H9 (cell line): ENCODE measurements around the gene MACROH2A1. TPM values are rescaled to one million over a fixed set of nuclear protein-coding genes. Genes with fewer than 3 reads are reported as not detected.

ENCODE experiments used
- DNase-seq: peaks from one replicate; pipeline ENCODE4 v3.0.0-alpha.2; 2017
- H2AFZ ChIP-seq: one replicate; pipeline ENCODE4 v1.6.1; 2013; ENCODE audit warnings: mild to moderate bottlenecking, low read length, control low read depth, moderate library complexity
- H2AK5ac ChIP-seq: 2 replicates; pipeline ENCODE4 v1.6.1; 2013; ENCODE audit warnings: low read length, control low read depth, mixed read lengths; ENCODE audit not compliant: insufficient read length
- H2BK120ac ChIP-seq: one replicate; pipeline ENCODE4 v1.6.1; 2013; ENCODE audit warnings: low read depth, mild to moderate bottlenecking, low read length, control low read depth, inconsistent platforms; ENCODE audit not compliant: poor library complexity, severe bottlenecking
- H2BK12ac ChIP-seq: 2 replicates; pipeline ENCODE4 v1.6.1; 2013; ENCODE audit warnings: low read length, control low read depth, mixed read lengths, low read depth; ENCODE audit not compliant: insufficient read length
- H2BK15ac ChIP-seq: 2 replicates; pipeline ENCODE4 v1.6.1; 2013; ENCODE audit warnings: low read depth, low read length, control low read depth
- H2BK20ac ChIP-seq: one replicate; pipeline ENCODE4 v1.6.1; 2013; ENCODE audit warnings: low read depth, mild to moderate bottlenecking, low read length, control low read depth, inconsistent platforms; ENCODE audit not compliant: poor library complexity, severe bottlenecking
- H2BK5ac ChIP-seq: 2 replicates; pipeline ENCODE4 v1.6.1; 2013; ENCODE audit warnings: low read length, control low read depth, mixed read lengths; ENCODE audit not compliant: insufficient read length
- H3K14ac ChIP-seq: 2 replicates; pipeline ENCODE4 v1.6.1; 2013; ENCODE audit warnings: low read length, control low read depth; ENCODE audit not compliant: insufficient read depth
- H3K18ac ChIP-seq: 2 replicates; pipeline ENCODE4 v1.6.1; 2013; ENCODE audit warnings: low read depth, mild to moderate bottlenecking, mixed read lengths, low read length, control low read depth; ENCODE audit not compliant: insufficient read length
- H3K23ac ChIP-seq: 2 replicates; pipeline ENCODE4 v1.6.1; 2013; ENCODE audit warnings: low read length, control low read depth, mixed read lengths, low read depth; ENCODE audit not compliant: insufficient read length
- H3K23me2 ChIP-seq: 2 replicates; pipeline ENCODE4 v1.6.1; 2013; ENCODE audit warnings: low read depth, mild to moderate bottlenecking, mixed read lengths, low read length, control low read depth; ENCODE audit not compliant: insufficient read length, poor library complexity, severe bottlenecking
- H3K27ac ChIP-seq: 2 replicates; pipeline ENCODE4 v1.5.1; 2013; ENCODE audit warnings: low read length, control low read depth, mixed read lengths, low read depth; ENCODE audit not compliant: insufficient read length
- H3K27me3 ChIP-seq: 2 replicates; pipeline ENCODE4 v1.6.1; 2013; ENCODE audit warnings: low read length, control low read depth, inconsistent platforms; ENCODE audit not compliant: insufficient read depth
- H3K4ac ChIP-seq: 2 replicates; pipeline ENCODE4 v1.6.1; 2013; ENCODE audit warnings: low read depth, mild to moderate bottlenecking, control low read depth, inconsistent platforms, low read length, moderate library complexity
- H3K4me1 ChIP-seq: 2 replicates; pipeline ENCODE4 v1.6.1; 2013; ENCODE audit warnings: low read length, control low read depth, inconsistent platforms; ENCODE audit not compliant: insufficient read depth
- H3K4me2 ChIP-seq: 2 replicates; pipeline ENCODE4 v1.6.1; 2013; ENCODE audit warnings: low read length, control low read depth, mixed read lengths; ENCODE audit not compliant: insufficient read length, insufficient read depth
- H3K56ac ChIP-seq: 2 replicates; pipeline ENCODE4 v1.6.1; 2013; ENCODE audit warnings: low read depth, mild to moderate bottlenecking, mixed read lengths, low read length, control low read depth; ENCODE audit not compliant: insufficient read length
- H3K79me1 ChIP-seq: 2 replicates; pipeline ENCODE4 v1.6.1; 2013; ENCODE audit warnings: low read depth, mild to moderate bottlenecking, moderate library complexity, low read length, control low read depth, inconsistent platforms; ENCODE audit not compliant: insufficient read depth, poor library complexity, severe bottlenecking
- H3K79me2 ChIP-seq: 2 replicates; pipeline ENCODE4 v1.6.1; 2013; ENCODE audit warnings: low read length, control low read depth, inconsistent platforms; ENCODE audit not compliant: insufficient read depth
- H3K9ac ChIP-seq: 2 replicates; pipeline ENCODE4 v1.6.1; 2013; ENCODE audit warnings: low read length, control low read depth, mixed read lengths; ENCODE audit not compliant: insufficient read length; ENCODE audit errors: extremely low read depth
- H3K9me3 ChIP-seq: one replicate; pipeline ENCODE4 v1.6.1; 2013; ENCODE audit warnings: low read depth, low read length, inconsistent platforms; ENCODE audit not compliant: control insufficient read depth
- H3T11ph ChIP-seq: one replicate; pipeline ENCODE4 v1.6.1; 2013; ENCODE audit warnings: mild to moderate bottlenecking, low read length, control low read depth, inconsistent platforms
- H4K20me1 ChIP-seq: one replicate; pipeline ENCODE4 v1.6.1; 2013; ENCODE audit not compliant: control insufficient read depth, insufficient read length, insufficient read depth
- H4K5ac ChIP-seq: 2 replicates; pipeline ENCODE4 v1.6.1; 2013; ENCODE audit warnings: low read depth, mild to moderate bottlenecking, mixed read lengths, low read length, control low read depth; ENCODE audit not compliant: insufficient read length
- H4K8ac ChIP-seq: replicated peaks from 2 replicates; pipeline ENCODE4 v1.6.1; 2013; ENCODE audit warnings: low read length, control low read depth, mixed read lengths, low read depth; ENCODE audit not compliant: insufficient read length
- H4K91ac ChIP-seq: 2 replicates; pipeline ENCODE4 v1.6.1; 2013; ENCODE audit warnings: low read depth, mild to moderate bottlenecking, moderate library complexity, mixed read lengths, low read length, control low read depth; ENCODE audit not compliant: insufficient read length
- H3K27ac Mint-ChIP-seq, 3 experiments: 2 replicates in 2 of 3; 3 replicates in 1 of 3; pipeline ENCODE4 v1.8.0; 2020 to 2021; ENCODE audit warnings: mixed read lengths in 3 of 3, mild to moderate bottlenecking in 1 of 3, moderate library complexity in 1 of 3
- H3K27me3 Mint-ChIP-seq: 2 replicates; pipeline ENCODE4 v1.8.0; 2021; ENCODE audit warnings: low read depth, mild to moderate bottlenecking, moderate library complexity, mixed read lengths
- H3K36me3 Mint-ChIP-seq, 3 experiments: 2 replicates in 2 of 3; 3 replicates in 1 of 3; pipeline ENCODE4 v1.8.0; 2020 to 2021; ENCODE audit warnings: low read depth in 3 of 3, mixed read lengths in 3 of 3; ENCODE audit not compliant: insufficient read depth in 1 of 3
- H3K4me1 Mint-ChIP-seq, 2 experiments: 2 replicates each; pipeline ENCODE4 v1.8.0; 2020; ENCODE audit warnings: mixed read lengths in 2 of 2
- H3K4me3 Mint-ChIP-seq, 2 experiments: 2 replicates in 1 of 2; 3 replicates in 1 of 2; pipeline ENCODE4 v1.8.0; 2020 to 2021; ENCODE audit warnings: mild to moderate bottlenecking in 2 of 2, mixed read lengths in 2 of 2, moderate library complexity in 1 of 2
- H3K9me3 Mint-ChIP-seq, 2 experiments: 2 replicates in 1 of 2; 3 replicates in 1 of 2; pipeline ENCODE4 v1.8.0; 2020; ENCODE audit warnings: mild to moderate bottlenecking in 2 of 2, mixed read lengths in 2 of 2, moderate library complexity in 1 of 2
- WGBS: extraction: QIAGEN DNeasy Blood & Tissue Kit; methylation state at CpG from one replicate; pipeline ENCODE4 v1.1.7; 2013; ENCODE audit warnings: missing lambda C conversion rate, low lambda C conversion rate, mixed read lengths; ENCODE audit not compliant: insufficient read length; ENCODE audit errors: extremely low coverage; 5-methylcytosine and 5-hydroxymethylcytosine counted together
- total RNA-seq: library from RNA; stranded (reverse); gene quantifications from 2 replicates; pipeline ENCODE4 v1.2.1, GENCODE V29; 2021
- TF ChIP-seq, protein P1 (sequence below): fragments of 200-600 bp; sonication (generic); conservative IDR thresholded peaks from 3 replicates; pipeline ENCODE4 v1.8.0; 2021; ENCODE audit warnings: antibody characterized with exemption, mild to moderate bottlenecking

The MACROH2A1 gene
- total RNA-seq, 1 experiment from 2014 or later, result 111 TPM

DNA sequence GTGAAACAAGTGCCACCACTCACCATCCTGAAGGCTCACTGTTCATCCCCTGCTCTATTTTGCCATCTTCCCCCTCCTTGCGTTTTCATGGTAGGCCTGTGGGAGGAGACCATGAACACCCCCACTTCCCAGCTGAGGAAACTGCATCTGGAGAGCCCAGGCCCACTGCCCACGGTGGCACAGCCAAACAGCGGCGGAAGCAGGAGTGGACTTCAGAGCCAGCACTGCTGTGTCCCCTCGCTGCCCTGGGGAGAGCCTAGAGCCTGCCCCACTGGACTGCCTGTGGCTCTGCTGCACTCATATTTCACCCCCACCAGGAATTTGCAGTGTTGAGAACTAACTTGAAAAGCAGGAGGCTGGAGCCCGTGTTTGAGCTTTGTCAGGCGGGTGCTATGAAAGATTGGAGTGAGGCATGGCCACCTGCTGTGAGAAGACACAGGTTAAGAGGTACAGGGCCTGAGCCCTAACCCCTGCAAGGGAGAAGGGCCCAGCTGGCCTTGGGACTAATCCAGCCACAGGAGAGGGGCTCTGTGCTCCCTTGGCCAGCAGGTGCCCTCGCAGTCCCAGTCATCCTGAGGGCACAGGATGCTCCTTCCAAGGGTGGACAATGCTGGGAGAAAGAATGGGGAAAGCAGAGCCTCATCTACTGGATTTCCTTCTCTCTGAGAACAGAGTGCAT, 79.0 kb downstream of the MACROH2A1 start:
- Histone ChIP-seq H3K4ac (no peak overlapping the region), H3K14ac (no peak overlapping the region), H2BK15ac (no peak overlapping the region; the same call in 1 of the 2 replicates), H3K4me2 (no peak overlapping the region), H3K79me2 (no peaks in the 10 kb centered on the region), H2BK12ac (no peak overlapping the region), H3K23ac (no peak overlapping the region), H4K8ac (no peak overlapping the region), H2AFZ (no peak overlapping the region), H2BK5ac (no peak overlapping the region), H3T11ph (no peak overlapping the region), H4K5ac (no peak overlapping the region), H3K27me3 (no peaks in the 10 kb centered on the region), H3K9ac (no peak overlapping the region), H3K23me2 (no peaks in the 10 kb centered on the region), H3K18ac (no peak overlapping the region), H2AK5ac (no peak overlapping the region), H3K27ac (no peak overlapping the region), H4K91ac (no peak overlapping the region), H3K4me1 (no peaks in the 10 kb centered on the region), H2BK120ac (no peak overlapping the region), H3K79me1 (no peaks in the 10 kb centered on the region), H2BK20ac (no peak overlapping the region), H4K20me1 (peaks cover 2% of the 10 kb centered on the region), H3K56ac (no peak overlapping the region), H3K9me3 (no peaks in the 10 kb centered on the region)
- H3K9me3 Mint-ChIP-seq, result no peaks in the 10 kb centered on the region
- H3K4me3 Mint-ChIP-seq, result no peak overlapping the region
- peak; percentile 55 for DNase-seq
- TF ChIP-seq, protein P1, sequence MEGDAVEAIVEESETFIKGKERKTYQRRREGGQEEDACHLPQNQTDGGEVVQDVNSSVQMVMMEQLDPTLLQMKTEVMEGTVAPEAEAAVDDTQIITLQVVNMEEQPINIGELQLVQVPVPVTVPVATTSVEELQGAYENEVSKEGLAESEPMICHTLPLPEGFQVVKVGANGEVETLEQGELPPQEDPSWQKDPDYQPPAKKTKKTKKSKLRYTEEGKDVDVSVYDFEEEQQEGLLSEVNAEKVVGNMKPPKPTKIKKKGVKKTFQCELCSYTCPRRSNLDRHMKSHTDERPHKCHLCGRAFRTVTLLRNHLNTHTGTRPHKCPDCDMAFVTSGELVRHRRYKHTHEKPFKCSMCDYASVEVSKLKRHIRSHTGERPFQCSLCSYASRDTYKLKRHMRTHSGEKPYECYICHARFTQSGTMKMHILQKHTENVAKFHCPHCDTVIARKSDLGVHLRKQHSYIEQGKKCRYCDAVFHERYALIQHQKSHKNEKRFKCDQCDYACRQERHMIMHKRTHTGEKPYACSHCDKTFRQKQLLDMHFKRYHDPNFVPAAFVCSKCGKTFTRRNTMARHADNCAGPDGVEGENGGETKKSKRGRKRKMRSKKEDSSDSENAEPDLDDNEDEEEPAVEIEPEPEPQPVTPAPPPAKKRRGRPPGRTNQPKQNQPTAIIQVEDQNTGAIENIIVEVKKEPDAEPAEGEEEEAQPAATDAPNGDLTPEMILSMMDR, result peak; percentile 62; the same call in 2 of the 3 replicates
- WGBS, result no CpG with 5 or more reads among the region's 8 CpGs
- H3K27ac Mint-ChIP-seq, result no peak overlapping the region
- 0 out of 4 replicates have a peak, but pooled peaks cover 2% of the 10 kb centered on the region in 2 experiments for H3K4me1 Mint-ChIP-seq
- peaks cover 58% of the 10 kb centered on the region for H3K27me3 Mint-ChIP-seq
- H3K36me3 Mint-ChIP-seq, result no peaks in the 10 kb centered on the region
